Stomach (tissue), 9 donors: ENCODE measurements around the gene TAF11. TPM values are rescaled to one million over a fixed set of nuclear protein-coding genes. Genes with fewer than 3 reads are reported as not detected.

Experiments used
- DNase-seq, 2 donors: peaks; one replicate each; pipeline versions ENCODE4 v3.0.0 to v3.0.0-alpha.2; 2013 to 2019
- H3K27ac ChIP-seq, 5 donors: fragments of 200-600 bp in 4 of 5; sonication (generic) in 4 of 5; one replicate each; pipeline ENCODE4 v1.5.1; 2013 to 2019; ENCODE audit warnings: mild to moderate bottlenecking in 1 of 5, moderate library complexity in 1 of 5
- H3K27me3 ChIP-seq, 3 donors: fragments of 200-600 bp; sonication (generic); one replicate each; pipeline ENCODE4 v1.5.1; 2017 to 2019; ENCODE audit warnings: mixed run types in 1 of 3
- H3K36me3 ChIP-seq, 4 donors: fragments of 200-600 bp; sonication (generic); 1 replicate in 3 of 4; 2 replicates in 1 of 4; pipeline ENCODE4 v1.5.1; 2016 to 2019
- H3K4me1 ChIP-seq, 4 donors: fragments of 200-600 bp; sonication (generic); one replicate each; pipeline ENCODE4 v1.5.1; 2016 to 2019
- H3K4me3 ChIP-seq, 4 donors: fragments of 200-600 bp; sonication (generic) in 3 of 4; one replicate each; pipeline ENCODE4 v1.5.1; 2016 to 2019; ENCODE audit warnings: mild to moderate bottlenecking in 1 of 4
- H3K9me3 ChIP-seq, 4 donors: fragments of 200-600 bp; sonication (generic); one replicate each; pipeline ENCODE4 v1.5.1; 2016 to 2019
- CTCF ChIP-seq, 7 experiments: fragments of 450-650 bp in 4 of 7; fragments of 200-600 bp in 3 of 7; sonication (generic) in 3 of 7; IDR thresholded peaks; one replicate each; pipeline ENCODE4 v1.5.1; 2016 to 2019; ENCODE audit warnings: antibody characterized with exemption in 7 of 7, control low read depth in 2 of 7, mild to moderate bottlenecking in 1 of 7
- EP300 ChIP-seq: sonication (generic); formaldehyde crosslinking; IDR thresholded peaks from one replicate; pipeline ENCODE4 v1.6.1; 2017; ENCODE audit warnings: antibody characterized with exemption
- POLR2A ChIP-seq, 4 donors: fragments of 450-650 bp; IDR thresholded peaks; one replicate each; pipeline ENCODE4 v1.6.1; 2016; ENCODE audit warnings: antibody characterized with exemption in 4 of 4, control low read depth in 2 of 4, mild to moderate bottlenecking in 1 of 4, moderate library complexity in 1 of 4
- POLR2AphosphoS5 ChIP-seq, 3 donors: sonication (generic); formaldehyde crosslinking; IDR thresholded peaks; one replicate each; pipeline ENCODE4 v1.6.1; 2016; ENCODE audit warnings: antibody characterized with exemption in 3 of 3
- WGBS, 5 donors: extraction: QIAGEN DNeasy Blood & Tissue Kit in 3 of 5; methylation state at CpG; one replicate each; pipeline versions ENCODE4 v1.1.5 to v1.1.7; 2013 to 2018; 5-methylcytosine and 5-hydroxymethylcytosine counted together
- intact Hi-C: fragments of 100-400 bp; cut with DNase I; formaldehyde crosslinking; loops from one replicate; pipeline ENCODE4 v1.15.1; 2023; ENCODE audit warnings: low total_unique reads
- polyA plus RNA-seq, 3 donors: library from polyadenylated mRNA; stranded (reverse); fragments of 200-250 nt; gene quantifications; one replicate each; pipeline ENCODE4 v1.2.3, GENCODE V29; 2013
- total RNA-seq, 5 donors: library from RNA; depleted of rRNA; stranded (reverse); fragments of >200 nt; gene quantifications; one replicate each; pipeline versions ENCODE4 v1.1.0 to v1.2.3, GENCODE V29; 2014 to 2016
- donor health status: healthy with polysubstance abuse.
- donor health status: Bipolar disorder and iron deficiency.
- donor health status: healthy.

TAF11 gene
- total and polyA plus RNA-seq, 8 donors, result 4.9 to 40.8 (median 20.3) TPM

- peaks cover 0 to 51% (median 26%) of the 10 kb centered on the region in 4 donors for H3K4me1 ChIP-seq
- intact Hi-C loops, result no loop called here
- H3K27ac ChIP-seq, result no peak overlapping the region
- TF ChIP-seq CTCF (IDR thresholded peaks at IDR 0.05) (no peak), EP300 (no peak), POLR2AphosphoS5 (IDR thresholded peaks at IDR 0.05) (no peak), POLR2A (IDR thresholded peaks at IDR 0.05) (no peak)
- H3K27me3 ChIP-seq, result no peaks in the 10 kb centered on the region
- no peaks in the 10 kb centered on the region for H3K9me3 ChIP-seq
- no peak for DNase-seq
- no peak overlapping the region for H3K4me3 ChIP-seq
- WGBS, 5 donors, result 81 to 86% (median 82%) methylated on average over 5 of the region's 5 CpGs
- H3K36me3 ChIP-seq, result no peaks in the 10 kb centered on the region
These were observed 24.0 kb upstream of the TAF11 start for GRCh38 chr6:34911822-34912221.

DNA sequence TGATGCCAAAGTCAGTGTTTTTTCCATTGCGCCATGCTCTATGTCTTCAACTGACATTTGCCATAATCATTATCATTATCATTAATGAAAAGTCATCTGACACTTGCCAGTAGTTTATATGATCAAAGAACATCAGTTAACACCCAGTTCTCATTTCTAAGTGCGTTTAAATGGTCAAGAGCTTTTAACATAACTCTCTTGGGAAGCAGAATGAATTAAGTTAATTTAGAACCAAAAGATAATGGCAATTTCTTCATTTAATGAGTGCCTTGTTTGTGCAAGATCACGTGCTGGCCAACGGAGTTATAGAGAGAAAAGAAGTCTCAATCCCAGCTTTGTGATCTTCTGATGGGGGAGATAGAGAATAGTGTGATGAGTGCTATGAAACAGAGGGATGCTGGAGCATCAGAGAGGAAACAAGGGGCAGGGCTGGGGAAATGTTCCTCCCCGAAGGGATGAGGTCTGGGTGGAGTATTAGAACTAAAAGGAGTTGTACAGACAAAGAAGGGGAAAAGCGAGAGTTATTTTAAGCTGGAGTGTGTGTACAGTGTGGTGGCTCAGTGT is 21.6 kb upstream of the TAF11 start:
- no peaks in the 10 kb centered on the region for H3K9me3 ChIP-seq
- H3K4me3 ChIP-seq, result no peak overlapping the region
- intact Hi-C loops, result no loop called here
- no peaks in the 10 kb centered on the region for H3K36me3 ChIP-seq
- no peak for TF ChIP-seq POLR2A (IDR thresholded peaks at IDR 0.05)
- no peak overlapping the region for H3K27ac ChIP-seq
- H3K4me1 ChIP-seq, result peaks cover 0 to 54% (median 26%) of the 10 kb centered on the region in 4 donors
- no peak for DNase-seq
- no peaks in the 10 kb centered on the region for H3K27me3 ChIP-seq
- WGBS, 5 donors, result 88 to 92% (median 91%) methylated on average over 6 of the region's 6 CpGs

GRCh38 chr6:34908194-34908593 is 20.4 kb upstream of the TAF11 start:
- Histone ChIP-seq H3K4me1 (peaks cover 0 to 52% (median 25%) of the 10 kb centered on the region in 4 donors), H3K27ac (no peak overlapping the region), H3K36me3 (no peaks in the 10 kb centered on the region), H3K4me3 (no peak overlapping the region), H3K27me3 (no peaks in the 10 kb centered on the region), H3K9me3 (no peaks in the 10 kb centered on the region)
- intact Hi-C loops, result no loop called here
- DNase-seq, result peak in 1 of 2 donors; percentile 29
- WGBS, 5 donors, result 42 to 81% (median 62%) methylated on average over 3 of the region's 3 CpGs
- TF ChIP-seq EP300 (no peak), POLR2A (IDR thresholded peaks at IDR 0.05) (no peak), POLR2AphosphoS5 (IDR thresholded peaks at IDR 0.05) (no peak), CTCF (IDR thresholded peaks at IDR 0.05) (no peak)

GRCh38 chr6:34906826-34907225 is 19.0 kb upstream of the TAF11 start:
- intact Hi-C loops, result no loop called here
- TF ChIP-seq POLR2A (IDR thresholded peaks at IDR 0.05), result no peak
- no peak for TF ChIP-seq POLR2AphosphoS5 (IDR thresholded peaks at IDR 0.05)
- TF ChIP-seq EP300, result no peak
- no peak overlapping the region for H3K27ac ChIP-seq
- no peak for DNase-seq
- H3K27me3 ChIP-seq, result no peaks in the 10 kb centered on the region
- 74 to 89% (median 81%) methylated on average over 2 of the region's 2 CpGs for WGBS, 5 donors
- no peak overlapping the region for H3K4me3 ChIP-seq
- H3K36me3 ChIP-seq, result no peaks in the 10 kb centered on the region
- H3K9me3 ChIP-seq, result no peaks in the 10 kb centered on the region
- peaks cover 0 to 46% (median 23%) of the 10 kb centered on the region in 4 donors for H3K4me1 ChIP-seq

- H3K9me3 ChIP-seq, result no peaks in the 10 kb centered on the region
- H3K4me1 ChIP-seq, result peaks cover 0 to 53% (median 31%) of the 10 kb centered on the region in 4 donors
- H3K36me3 ChIP-seq, result no peaks in the 10 kb centered on the region
- whole genome bisulfite sequencing, 5 donors, result 82 to 96% (median 94%) methylated on average over 5 of the region's 5 CpGs
- H3K27me3 ChIP-seq, result no peaks in the 10 kb centered on the region
- intact Hi-C loops, result no loop called here
- no peak overlapping the region for H3K4me3 ChIP-seq
- no peak for TF ChIP-seq POLR2AphosphoS5 (IDR thresholded peaks at IDR 0.05)
- TF ChIP-seq EP300, result no peak
- no peak for TF ChIP-seq CTCF (IDR thresholded peaks at IDR 0.05)
- TF ChIP-seq POLR2A (IDR thresholded peaks at IDR 0.05), result no peak
- no peak for DNase-seq
- no peak overlapping the region for H3K27ac ChIP-seq
These were observed 17.3 kb upstream of the TAF11 start for GRCh38 chr6:34904990-34905613.
